Measurements from ENCODE around the gene MPZL2.
A peak's percentile ranks its signal among the peaks of the same experiment; 100 is the strongest.

MPZL2 gene

GRCh38 chr11:118240999-118241763, 22.9 kb downstream of the MPZL2 start:
- DNase-seq, result peak; percentile 60 to 65

GRCh38 chr11:118239509-118240205, 24.4 kb downstream of the MPZL2 start:
- DNase-seq, result no peak

GRCh38 chr11:118238929-118239328, 25.2 kb downstream of the MPZL2 start:
- no peak for DNase-seq

- no peak for DNase-seq
Measured at GRCh38 chr11:118238421-118238820, 25.7 kb downstream of the MPZL2 start.

- DNase-seq, result no peak
Measured at GRCh38 chr11:118236170-118236569, 27.9 kb downstream of the MPZL2 start.

- no peak for DNase-seq
Measured at GRCh38 chr11:118234833-118235232, 29.3 kb downstream of the MPZL2 start.

- no peak for DNase-seq
Measured at GRCh38 chr11:118233850-118234249, 30.2 kb downstream of the MPZL2 start.

GRCh38 chr11:118233377-118233776, 30.7 kb downstream of the MPZL2 start:
- DNase-seq, result no peak

GRCh38 chr11:118232659-118233058, 31.4 kb downstream of the MPZL2 start:
- DNase-seq, result peak in 1 of 2 experiments; percentile 65

GRCh38 chr11:118231461-118231860, 32.6 kb downstream of the MPZL2 start:
- DNase-seq, result no peak

GRCh38 chr11:118230088-118230487, 34.0 kb downstream of the MPZL2 start:
- DNase-seq, result no peak

- no peak for DNase-seq
Measured at GRCh38 chr11:118229274-118229847, 34.7 kb downstream of the MPZL2 start.

GRCh38 chr11:118227865-118228785, 36.0 kb downstream of the MPZL2 start:
- DNase-seq, result no peak

GRCh38 chr11:118226781-118227180, 37.3 kb downstream of the MPZL2 start:
- no peak for DNase-seq

- DNase-seq, result no peak
Measured at GRCh38 chr11:118226296-118226695, 37.8 kb downstream of the MPZL2 start.

- peak; percentile 61 to 71 for DNase-seq
Measured at GRCh38 chr11:118224511-118225188, 39.4 kb downstream of the MPZL2 start, which contains the start of gene JAML. Gene JAML, minus strand, starts transcription at chr11:118225011. Its CDS starts 10,145 bp downstream, at chr11:118214866.

GRCh38 chr11:118223992-118224391, 40.1 kb downstream of the MPZL2 start:
- DNase-seq, result no peak

GRCh38 chr11:118223570-118223969, 40.5 kb downstream of the MPZL2 start:
- no peak for DNase-seq

- DNase-seq, result no peak
Measured at GRCh38 chr11:118222437-118222836, 41.7 kb downstream of the MPZL2 start.

- no peak for DNase-seq
Measured at GRCh38 chr11:118221419-118221818, 42.7 kb downstream of the MPZL2 start.

GRCh38 chr11:118219732-118220131, 44.4 kb downstream of the MPZL2 start:
- no peak for DNase-seq

- DNase-seq, result no peak
Measured at GRCh38 chr11:118219244-118219643, 44.9 kb downstream of the MPZL2 start.
